CD4-positive, alpha-beta T cell treated with Interleukin-17A for 4 hours (primary cell): ENCODE measurements around the gene TNNI2.

Source experiments
- DNase-seq: peaks from one replicate; pipeline ENCODE4 v3.0.0-alpha.2; 2020; ENCODE audit warnings: mixed read lengths

Gene TNNI2

DNA sequence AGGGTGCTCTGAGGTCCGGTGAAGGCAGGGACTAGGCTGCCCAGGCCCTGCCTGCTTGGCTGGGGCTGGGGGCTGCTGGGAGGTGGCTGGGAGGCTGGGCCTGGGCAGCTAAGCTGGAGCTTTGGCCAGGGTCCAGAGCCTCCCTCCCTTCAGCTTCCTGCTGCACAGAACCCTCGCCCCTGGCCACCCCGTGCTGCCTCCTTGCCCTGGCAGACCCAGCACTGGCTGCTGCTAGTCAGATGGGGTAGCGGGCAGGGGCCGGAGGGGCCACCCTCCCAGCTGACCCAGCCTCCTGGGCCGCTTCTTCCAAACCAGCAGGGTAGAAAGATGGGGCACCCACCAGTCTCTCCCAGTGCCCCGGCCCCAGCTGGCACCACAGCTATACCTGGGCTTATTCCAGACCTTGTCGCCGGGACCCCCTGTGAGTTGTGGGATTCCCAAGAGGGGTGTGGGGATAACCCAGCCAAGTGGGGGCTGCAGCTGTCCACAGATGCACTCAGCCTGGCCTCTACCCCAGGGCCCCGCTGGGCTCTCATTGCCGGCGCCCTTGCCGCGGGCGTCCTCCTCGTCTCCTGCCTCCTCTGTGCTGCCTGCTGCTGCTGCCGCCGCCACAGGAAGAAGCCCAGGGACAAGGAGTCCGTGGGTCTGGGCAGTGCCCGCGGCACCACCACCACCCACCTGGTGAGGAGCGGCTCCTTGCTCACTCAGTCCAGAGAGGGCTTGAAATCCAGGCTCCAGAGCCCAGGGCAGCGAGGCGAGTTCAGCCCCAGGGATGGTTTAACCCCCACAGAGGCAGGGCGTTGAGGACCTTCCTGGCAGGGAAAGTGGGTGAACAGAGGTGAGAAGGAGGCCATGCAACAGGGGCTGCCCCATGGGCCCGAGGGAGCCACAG, 3.8 kb upstream of the TNNI2 start, which contains the start of gene SYT8:
TSS of gene SYT8 (plus strand) at position 212 of the 892 bp plus-strand sequence. CDS start at position 328, 116 bp downstream.
- DNase-seq = no peak

DNA sequence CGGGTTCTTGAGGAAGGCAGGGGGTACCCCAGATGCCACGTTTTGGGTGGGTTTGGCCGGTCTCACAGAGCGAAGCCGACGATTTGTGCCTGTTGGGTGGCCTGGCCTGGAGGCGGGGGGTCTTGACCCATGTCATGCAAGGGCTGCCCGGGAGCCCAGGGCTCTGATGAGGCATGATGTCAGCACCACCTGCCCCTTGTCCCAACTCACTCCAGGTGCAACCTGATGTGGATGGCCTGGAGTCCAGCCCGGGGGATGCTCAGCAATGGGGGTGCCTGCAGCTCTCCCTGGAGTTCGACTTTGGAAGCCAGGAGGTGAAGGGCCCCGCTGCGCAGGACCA, 3.1 kb upstream of the TNNI2 start:
- no peak for DNase-seq

DNA sequence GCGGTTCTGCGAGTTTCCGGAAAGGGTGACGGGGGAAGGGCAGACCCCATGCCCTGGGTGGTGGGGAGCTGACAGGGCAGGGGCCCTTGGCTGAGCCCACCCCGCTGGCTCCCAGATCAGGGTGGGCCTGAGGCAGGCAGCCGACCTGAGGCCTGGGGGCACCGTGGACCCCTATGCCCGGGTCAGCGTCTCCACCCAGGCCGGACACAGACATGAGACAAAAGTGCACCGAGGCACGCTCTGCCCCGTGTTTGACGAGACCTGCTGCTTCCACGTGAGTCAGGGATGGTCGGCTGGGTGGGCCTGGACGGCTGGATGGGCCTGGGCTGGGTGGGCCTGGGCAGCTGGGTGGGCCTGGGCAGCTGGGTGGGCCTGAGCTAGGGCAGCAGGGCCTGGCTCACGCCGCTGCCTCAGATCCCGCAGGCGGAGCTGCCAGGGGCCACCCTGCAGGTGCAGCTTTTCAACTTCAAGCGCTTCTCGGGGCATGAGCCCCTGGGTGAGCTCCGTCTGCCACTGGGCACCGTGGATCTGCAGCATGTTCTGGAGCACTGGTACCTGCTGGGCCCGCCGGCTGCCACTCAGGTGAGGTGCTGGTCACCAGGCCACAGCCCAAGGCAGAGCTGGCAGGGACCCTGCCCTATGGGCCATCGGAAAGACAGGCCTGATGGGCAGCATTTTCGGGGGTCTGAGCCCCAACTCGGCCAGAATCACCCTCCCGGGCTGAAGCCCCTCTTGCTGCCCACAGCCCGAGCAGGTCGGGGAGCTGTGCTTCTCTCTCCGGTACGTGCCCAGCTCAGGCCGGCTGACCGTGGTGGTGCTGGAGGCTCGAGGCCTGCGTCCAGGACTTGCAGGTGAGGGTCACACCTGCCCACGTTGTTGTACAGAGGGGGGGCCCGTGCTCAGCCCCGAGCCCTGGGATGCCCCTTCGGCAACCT, 2.5 kb upstream of the TNNI2 start:
- DNase-seq = no peak

DNA sequence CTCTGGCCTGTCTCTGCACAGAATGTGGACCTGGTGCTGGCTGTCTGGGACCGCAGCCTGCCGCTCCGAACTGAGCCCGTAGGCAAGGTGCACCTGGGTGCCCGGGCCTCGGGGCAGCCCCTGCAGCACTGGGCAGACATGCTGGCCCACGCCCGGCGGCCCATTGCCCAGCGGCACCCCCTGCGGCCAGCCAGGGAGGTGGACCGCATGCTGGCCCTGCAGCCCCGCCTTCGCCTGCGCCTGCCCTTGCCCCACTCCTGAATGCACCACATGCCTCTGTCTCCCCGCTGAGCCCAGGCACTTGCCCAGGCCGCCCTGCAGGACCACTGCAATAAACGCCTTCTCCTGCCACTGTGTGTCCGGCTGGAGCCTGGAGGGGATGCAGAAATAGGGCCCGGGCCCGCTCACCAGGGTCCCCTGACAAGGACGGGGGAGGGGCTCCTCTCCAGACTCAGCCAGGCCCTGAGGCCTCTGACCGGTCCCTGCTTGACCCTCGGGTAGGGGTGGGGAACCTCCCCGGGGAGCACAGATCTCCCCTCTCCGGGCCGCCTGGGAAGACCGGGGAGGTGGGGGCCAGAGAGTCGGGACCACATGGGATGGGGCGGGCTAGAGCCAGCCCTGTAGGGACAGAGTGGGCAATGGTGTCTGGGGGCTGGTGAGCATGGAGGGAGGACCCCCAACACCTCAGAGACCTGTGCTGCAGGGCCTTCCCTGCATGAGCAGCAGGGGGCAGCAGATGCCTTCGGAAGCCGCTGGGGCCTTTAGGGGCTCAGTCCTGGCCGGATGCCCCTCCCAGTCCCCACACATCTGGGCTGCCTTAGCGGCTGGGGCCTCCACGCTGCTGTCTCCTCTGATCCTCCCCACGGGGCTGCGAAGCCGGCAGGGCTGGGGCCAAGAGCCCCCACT, 1.4 kb upstream of the TNNI2 start:
- peak; percentile 90 for DNase-seq

DNA sequence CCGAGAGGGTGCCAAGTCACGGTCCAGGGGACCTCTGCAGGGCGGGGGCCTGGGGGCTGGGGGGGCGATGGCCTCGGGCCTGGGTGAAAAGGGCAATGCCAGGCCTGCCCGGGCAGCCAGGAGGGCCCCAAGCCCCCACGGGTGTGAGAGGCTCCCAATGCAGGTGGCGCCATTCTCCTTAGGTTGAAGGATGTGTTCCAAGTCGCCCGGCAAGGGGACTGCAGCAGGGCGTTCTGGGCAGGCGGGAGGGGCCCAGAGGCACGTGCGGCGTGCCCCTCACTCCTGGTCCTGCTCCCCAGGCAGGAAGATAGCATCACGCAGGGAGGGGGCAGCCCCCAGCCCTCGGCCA, 730 bp upstream of the TNNI2 start:
- peak; percentile 54 for DNase-seq

DNA sequence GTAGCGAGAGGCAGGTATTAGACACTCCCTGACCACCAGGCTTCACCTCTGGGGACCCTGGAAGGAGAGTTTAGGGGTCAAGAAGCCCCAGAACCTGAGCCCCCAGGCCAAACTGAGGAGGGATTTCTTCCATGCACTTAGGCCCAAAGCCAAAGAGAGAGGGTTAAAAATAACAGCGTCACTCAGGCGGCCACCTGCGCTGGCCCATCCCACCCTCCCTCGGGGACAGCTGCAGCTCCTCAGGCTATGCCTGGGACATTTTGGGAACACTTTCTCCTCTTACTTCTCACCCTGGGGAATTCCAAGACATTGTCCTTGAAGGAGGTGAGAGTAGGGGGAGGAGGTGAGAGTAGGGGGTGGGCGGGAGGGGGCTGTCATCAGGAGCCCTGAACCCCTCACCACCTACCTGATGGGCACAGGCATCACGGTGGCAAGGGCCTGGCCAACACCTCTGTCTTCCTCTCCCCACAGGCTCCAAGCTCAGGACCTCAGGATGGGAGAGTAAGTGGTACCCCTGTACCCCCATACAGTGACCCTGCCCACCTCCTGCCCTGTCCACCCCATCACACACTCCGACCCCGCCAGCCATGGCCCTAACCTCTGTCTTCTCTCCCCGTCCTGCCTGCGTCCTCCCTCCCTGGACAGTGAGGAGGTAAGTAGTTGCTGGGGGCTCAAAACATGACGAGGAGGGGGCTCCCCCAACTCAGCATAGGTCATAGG, 583 bp downstream of the TNNI2 start:
- DNase-seq = no peak

DNA sequence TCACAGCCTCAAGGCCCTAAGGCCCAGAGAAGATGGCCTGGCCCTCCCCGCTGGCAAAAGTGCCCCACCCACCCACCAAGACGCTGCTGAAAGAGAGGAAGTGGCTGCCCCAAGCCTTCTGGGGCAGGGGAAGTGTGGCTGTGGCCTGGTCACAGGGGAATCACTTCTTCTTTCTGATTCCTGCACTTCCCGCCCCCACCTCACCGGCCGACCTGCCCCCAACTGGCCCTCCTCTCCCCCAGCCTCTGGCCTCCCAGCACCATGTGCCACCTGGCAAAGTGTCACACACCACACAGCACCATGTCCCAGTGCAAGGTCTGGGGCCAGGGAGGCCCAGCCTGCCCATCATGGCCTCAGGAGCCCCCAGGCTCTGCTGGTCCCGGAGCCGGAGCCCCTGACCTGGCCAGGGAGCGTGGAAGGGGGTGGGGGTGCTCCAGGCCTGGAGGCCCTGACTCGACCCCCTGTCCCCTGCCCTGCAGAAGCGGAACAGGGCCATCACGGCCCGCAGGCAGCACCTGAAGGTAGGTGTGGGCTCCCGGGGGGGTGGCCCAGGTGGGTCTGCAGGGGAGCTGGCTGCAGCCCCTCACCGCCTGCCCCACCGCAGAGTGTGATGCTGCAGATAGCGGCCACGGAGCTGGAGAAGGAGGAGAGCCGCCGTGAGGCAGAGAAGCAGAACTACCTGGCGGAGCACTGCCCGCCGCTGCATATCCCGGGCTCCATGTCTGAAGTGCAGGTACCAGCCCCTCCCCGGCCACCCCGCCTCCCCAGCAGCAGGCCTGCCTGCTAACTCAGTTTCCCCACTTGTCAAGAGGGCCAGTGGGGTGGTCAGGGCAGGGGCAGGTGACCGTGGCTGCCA, 1.4 kb downstream of the TNNI2 start:
- DNase-seq = no peak

DNA sequence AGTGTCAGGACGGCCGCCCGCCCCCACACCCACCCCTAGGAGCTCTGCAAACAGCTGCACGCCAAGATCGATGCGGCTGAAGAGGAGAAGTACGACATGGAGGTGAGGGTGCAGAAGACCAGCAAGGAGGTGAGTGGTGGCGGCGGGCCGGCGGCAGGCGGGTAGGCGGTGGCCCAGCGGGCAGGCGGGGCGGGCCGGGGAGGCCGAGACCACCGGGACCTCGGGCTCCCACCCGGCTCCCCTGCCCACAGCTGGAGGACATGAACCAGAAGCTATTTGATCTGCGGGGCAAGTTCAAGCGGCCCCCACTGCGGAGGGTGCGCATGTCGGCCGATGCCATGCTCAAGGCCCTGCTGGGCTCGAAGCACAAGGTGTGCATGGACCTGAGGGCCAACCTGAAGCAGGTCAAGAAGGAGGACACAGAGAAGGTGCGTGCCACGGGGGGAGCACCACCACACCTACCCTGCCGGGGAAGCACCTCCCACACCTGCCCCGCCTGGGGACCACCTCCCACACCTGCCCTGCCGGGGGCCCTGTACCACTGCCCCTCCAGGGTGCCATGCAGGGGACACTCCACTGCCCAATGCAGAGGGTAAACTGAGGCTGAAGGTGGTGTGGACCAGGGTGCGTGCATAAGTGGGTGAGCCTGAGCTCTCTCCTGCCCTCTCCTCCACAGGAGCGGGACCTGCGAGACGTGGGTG, 2.1 kb downstream of the TNNI2 start:
- DNase-seq = no peak

DNA sequence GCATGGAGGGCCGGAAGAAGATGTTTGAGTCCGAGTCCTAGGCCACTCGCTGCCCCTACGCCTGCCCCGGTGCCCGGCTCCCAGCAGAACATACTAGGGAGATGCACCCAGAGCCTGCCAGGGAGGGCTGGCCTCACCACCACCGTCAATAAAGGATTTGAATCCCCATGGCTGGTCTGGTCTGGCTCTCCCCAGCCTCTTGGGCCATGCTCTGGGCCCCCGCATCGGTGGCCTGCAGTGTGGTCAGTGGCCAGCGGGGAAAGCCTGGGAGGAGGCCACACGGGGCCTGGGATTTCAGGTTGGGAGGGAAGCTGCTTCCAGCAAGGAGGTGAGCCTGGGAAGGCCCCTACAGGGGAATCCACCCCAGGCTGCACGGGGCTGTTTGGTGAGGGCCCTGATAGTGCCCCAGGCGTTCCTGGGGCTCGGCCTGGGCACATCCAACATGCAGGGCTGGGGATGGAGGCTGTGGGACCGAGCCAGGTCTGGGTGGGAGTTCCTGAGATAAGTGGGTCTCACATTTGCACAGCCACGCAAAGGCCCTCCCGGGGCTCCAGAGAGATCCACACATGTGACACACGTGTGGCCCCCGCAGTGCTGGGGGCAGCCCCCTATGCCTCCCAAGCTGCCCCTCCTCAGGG, 2.8 kb downstream of the TNNI2 start:
- DNase-seq = no peak

DNA sequence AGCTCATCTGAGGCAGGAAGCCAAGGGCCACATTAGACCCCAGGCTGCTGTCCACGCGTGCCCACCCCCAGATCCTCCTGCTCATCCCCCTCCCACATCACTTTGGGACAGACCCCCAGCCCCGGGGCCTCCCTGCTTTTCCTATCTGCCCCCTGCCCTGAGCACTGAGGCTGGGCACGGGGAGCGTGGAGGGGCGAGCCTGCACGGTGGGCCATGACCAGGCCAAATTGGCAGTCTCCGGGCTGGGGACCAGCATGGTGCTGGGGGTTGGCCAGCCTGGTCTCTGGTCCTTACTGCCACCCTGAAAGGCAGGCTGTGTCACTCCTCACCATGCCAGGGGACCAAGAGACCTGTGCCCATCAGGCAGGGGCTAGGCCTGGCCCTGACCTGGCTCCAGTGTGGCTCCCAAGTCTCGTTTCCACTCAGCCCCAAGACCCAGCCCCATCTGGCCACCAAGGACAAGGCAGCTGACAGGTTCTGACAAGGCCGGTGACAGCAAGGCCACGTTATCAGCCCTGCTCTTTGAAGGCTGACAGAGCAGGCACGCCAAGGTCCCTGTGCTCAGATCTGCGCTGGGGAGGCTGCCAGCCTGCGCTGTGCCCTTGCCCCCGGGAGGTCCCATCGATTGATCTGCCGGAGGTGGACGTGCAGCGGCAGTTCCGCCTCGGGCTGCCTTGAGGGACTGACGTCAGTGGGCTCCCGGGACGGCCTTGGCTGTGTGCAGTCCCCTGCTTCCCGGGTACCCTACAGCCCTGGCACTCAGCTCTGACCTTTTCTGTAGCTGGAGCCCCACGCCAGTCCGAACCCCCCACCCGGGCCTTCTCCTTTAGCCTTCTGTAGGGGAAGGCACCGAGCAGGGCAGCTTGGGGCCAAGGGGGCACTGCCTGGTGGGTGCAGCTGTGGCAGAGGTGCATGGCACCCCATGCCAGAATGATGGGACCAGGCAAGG, 3.6 kb downstream of the TNNI2 start:
- DNase-seq = no peak

DNA sequence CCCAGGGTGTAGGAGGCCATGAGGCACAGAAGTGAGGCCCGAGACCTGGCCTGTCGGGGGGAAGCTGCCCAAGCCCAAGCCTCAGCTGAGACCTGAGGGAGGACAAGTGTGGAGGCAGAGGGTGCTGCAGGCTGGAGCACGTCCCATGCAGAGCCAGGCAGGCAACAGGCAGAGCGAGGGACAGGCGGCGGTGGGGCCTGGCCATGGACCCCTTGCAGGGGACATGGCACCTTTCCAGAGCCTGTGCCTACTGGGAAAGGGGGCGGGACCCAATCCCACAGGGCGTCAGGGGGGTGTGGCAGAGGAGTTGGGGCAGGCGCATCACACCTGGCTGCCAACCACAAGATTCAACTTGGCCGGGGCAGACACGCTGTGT, 4.3 kb downstream of the TNNI2 start:
- no peak for DNase-seq

DNA sequence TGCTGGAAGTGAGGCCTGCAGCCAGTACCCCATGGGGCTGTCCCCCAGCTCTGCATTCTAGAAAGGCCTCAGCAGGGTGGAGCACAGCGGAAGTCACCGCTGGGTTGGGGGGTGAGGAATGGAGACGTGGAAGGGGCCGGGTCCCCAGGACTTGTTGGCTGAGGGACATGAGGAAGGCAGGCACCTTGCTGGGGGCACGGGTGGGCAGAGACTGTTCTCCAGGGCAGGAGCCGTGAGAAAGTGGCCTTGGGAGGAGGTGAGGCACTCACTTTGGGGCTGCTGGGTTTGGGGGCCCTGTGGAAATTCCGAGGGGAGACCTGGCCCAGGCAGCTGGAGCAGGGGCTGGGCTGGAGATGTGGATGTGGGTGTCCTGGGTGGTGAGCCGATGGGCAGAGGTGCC, 5.0 kb downstream of the TNNI2 start:
- no peak for DNase-seq

DNA sequence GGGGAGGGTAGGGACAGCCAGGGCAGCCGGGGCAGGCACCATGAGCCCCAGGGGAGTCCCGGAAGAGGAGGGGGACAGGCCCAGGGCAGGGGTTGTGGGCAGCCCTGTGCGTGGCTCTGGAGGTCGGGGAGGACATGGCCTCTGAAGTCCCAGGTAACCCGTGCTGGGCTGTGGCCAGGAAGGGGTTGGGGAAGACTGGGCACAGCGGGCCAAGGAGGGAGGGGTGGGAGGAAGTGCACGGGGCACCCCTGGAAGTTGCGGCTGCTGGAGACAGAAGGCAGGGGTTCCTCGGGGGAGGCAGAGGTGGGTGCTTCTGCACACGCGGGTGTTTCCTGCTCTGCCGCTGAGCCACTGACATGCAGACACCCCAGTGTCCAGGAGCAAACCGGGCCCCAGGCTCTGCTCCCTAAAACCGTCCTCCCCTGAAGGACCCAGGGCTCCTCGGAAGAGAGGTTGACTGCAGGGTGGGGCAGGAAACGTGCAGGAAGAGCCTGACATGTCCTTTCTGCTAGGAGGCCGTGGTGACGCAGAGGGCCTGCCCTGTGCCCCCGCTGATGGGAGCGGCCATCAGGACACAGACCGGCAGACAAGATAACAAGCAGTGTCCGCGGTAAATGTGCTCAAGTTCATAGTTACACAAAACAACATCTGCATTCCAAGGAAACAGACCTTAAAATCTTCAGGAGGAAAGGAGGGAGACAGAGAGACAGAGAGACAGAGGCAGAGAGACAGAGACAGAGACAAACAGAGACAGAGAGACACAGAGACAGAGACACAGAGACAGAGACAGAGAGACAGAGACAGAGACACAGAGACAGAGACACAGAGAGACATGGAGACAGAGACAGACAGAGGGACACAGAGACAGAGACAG, 5.7 kb downstream of the TNNI2 start:
- DNase-seq = peak; percentile 70

DNA sequence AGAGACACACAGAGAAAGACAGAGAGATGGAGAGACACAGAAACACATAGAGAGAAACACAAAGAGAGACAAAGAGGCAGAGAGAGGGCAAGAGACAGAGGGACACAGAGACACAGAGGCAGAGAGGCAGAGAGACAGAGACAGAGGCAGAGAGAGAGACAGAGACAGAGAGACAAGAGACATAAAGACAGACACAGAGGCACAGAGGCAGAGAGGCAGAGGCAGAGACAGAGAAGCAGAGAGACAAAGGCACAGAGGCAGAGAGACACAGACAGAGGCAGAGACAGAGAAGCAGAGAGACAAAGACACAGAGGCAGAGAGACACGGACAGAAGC, 6.3 kb downstream of the TNNI2 start:
- DNase-seq = no peak

DNA sequence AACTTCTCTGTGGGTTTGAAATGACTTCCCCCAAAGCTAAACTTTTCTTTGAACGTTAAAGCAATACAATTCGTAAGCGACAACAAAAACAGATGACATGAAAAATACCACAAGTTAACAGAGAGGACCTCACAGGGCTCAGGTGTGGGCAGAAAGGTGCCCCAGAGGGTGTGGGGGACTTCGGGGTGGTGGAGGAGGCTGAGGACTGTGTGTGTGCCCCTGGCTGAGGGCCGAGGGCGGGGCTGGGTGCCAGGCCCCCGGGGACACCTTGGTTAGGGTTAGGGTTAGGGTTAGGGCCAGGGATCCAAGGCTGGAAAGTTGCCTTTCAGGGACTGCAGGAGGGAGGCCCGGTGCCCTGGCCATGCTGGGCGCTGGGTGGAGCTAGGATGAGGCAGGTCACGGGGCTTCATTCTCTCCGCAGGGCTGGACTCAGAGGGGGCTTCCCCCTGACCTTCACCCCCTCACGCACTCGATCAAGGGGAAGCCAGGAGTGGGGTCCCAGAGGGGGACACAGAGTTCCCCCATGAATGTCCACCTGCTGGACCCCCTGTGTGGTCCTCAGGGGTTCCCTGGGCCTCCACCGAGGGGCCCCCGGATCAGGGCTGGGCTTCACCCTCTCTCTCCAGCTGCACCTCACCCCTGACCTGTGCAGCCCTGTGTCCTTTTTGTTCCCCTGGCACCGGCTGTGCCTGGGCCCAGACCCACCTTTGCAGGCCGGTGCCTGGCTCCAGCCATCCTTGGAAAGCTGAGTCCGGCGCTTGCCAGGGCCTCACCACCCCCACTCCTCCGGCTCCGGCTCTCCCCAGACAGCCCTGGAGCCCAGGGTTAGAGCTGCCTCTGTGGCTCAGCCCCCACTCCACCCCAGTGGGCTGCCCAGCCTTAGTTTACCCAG, 7.0 kb downstream of the TNNI2 start:
- peak; percentile 46 for DNase-seq

DNA sequence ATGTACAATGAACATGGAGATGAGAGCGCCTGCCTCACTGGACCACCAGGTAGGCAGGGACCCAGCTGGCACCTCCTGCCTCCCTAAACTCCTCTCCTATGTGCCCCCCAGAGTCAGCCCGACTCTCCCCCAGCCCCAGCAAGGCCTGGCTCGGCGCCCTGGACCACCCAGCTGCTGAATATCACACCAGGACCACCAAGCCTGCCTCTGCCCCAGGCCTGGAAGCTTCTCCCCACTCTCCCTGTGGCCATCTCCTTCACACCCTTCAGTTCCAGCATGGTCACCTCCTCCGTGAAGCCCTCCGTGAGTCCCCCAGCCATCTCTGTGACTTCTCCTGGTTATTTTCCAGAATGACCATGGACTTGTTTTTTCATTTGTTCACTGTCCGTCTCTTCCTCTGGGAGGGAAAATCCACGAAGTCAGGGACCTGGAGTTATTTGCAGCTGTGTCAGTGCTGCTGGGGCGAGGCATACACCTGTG, 7.7 kb downstream of the TNNI2 start:
- DNase-seq = no peak
